ENCODE data around the gene PUDP. TPM values are rescaled to one million over a fixed set of nuclear protein-coding genes. Genes with fewer than 3 reads are reported as not detected.

PUDP gene
- total RNA-seq, 1 donor from 2014 or later, result 13.3 TPM

Other genes starting within 250 kb of the PUDP start
- gene STS, start 441 bp downstream of the PUDP start, total RNA-seq, result 1.6 and 2.2 TPM in 2 replicates

Data from epithelial cell of proximal tubule (primary cell).